Ureter (tissue), 1 donor: ENCODE measurements around the gene GPR142. TPM values are rescaled to one million over a fixed set of nuclear protein-coding genes. Genes with fewer than 3 reads are reported as not detected.
A peak's percentile ranks its signal among the peaks of the same experiment; 100 is the strongest.

Experiments
- DNase-seq: peaks from one replicate; pipeline ENCODE4 v3.0.0-alpha.2; 2020; ENCODE audit warnings: low spot score
- total RNA-seq: library from RNA; stranded (reverse); gene quantifications from one replicate; pipeline ENCODE4 v1.2.4, GENCODE V29; 2023
- donor health status: DM: yes; HTN: yes; CAD: no.

The GPR142 gene
- total RNA-seq, 1 donor from 2014 or later = 0.52 TPM

- no peak for DNase-seq
Observed at GRCh38 chr17:74369665-74370490, 2.6 kb downstream of the GPR142 start.

- no peak for DNase-seq
Observed at GRCh38 chr17:74371653-74372147, 4.4 kb downstream of the GPR142 start.

GRCh38 chr17:74372426-74372825 is 5.1 kb downstream of the GPR142 start:
- no peak for DNase-seq

- no peak for DNase-seq
Observed at GRCh38 chr17:74373838-74374606, 6.7 kb downstream of the GPR142 start.

GRCh38 chr17:74374858-74375257 is 7.6 kb downstream of the GPR142 start:
- no peak for DNase-seq

- DNase-seq = peak; percentile 96
Observed at GRCh38 chr17:74379495-74380085, 12.3 kb downstream of the GPR142 start.

- DNase-seq = no peak
Observed at GRCh38 chr17:74380086-74380958, 13.0 kb downstream of the GPR142 start.

GRCh38 chr17:74380959-74381808 is 13.9 kb downstream of the GPR142 start:
- DNase-seq = no peak

GRCh38 chr17:74383141-74383540 is 15.8 kb downstream of the GPR142 start:
- DNase-seq = no peak

GRCh38 chr17:74385201-74385600 is 17.9 kb downstream of the GPR142 start:
- no peak for DNase-seq

- DNase-seq = no peak
Observed at GRCh38 chr17:74386386-74386785, 19.1 kb downstream of the GPR142 start.

- DNase-seq = no peak
Observed at GRCh38 chr17:74387365-74388218, 20.3 kb downstream of the GPR142 start.

- no peak for DNase-seq
Observed at GRCh38 chr17:74389084-74389753, 21.9 kb downstream of the GPR142 start.

- no peak for DNase-seq
Observed at GRCh38 chr17:74389937-74390679, 22.8 kb downstream of the GPR142 start.

- DNase-seq = no peak
Observed at GRCh38 chr17:74390680-74391653, 23.7 kb downstream of the GPR142 start.

- no peak for DNase-seq
Observed at GRCh38 chr17:74391771-74392170, 24.5 kb downstream of the GPR142 start.

- DNase-seq = no peak
Observed at GRCh38 chr17:74392848-74393247, 25.5 kb downstream of the GPR142 start.
